Measurements from ENCODE around the gene ZNF575. TPM values are rescaled to one million over a fixed set of nuclear protein-coding genes. Genes with fewer than 3 reads are reported as not detected.
A peak's percentile ranks its signal among the peaks of the same experiment; 100 is the strongest.

Gene ZNF575
- total RNA-seq, 2 experiments from 2014 or later: 3.4 to 4.3 TPM

GRCh38 chr19:43554317-43554895 lies 21.4 kb downstream of the ZNF575 start:
- no peak for DNase-seq
- ChIA-PET POLR2A (interaction anchor here (0.8 to 1.7 kb wide), 4 partner anchors 18 to 116 kb away, joined by 3 to 9 read pairs (median 5); partner anchors contain the start of genes PLAUR and ZNF575), CTCF (interaction anchor here (0.6 to 6.8 kb wide), 32 partner anchors 9 to 255 kb away, joined by 3 to 88 read pairs (median 5); partner anchors contain the start of genes IRGQ, PINLYP, XRCC1 and ZNF575)
- peaks cover 13% of the 10 kb centered on the region for H3K36me3 Mint-ChIP-seq (ENCODE audit: low read depth)
- H3K27ac Mint-ChIP-seq: peak overlapping the region; percentile 13
- no peaks in the 10 kb centered on the region for H3K27me3 Mint-ChIP-seq
- H3K4me3 Mint-ChIP-seq: no peak overlapping the region
- no peaks in the 10 kb centered on the region for H3K9me3 Mint-ChIP-seq (ENCODE audit: low read depth)
- H3K4me1 Mint-ChIP-seq: peaks cover 12% of the 10 kb centered on the region
- intact Hi-C loops (cut with DNase I, micrococcal nuclease): loop anchor here in 1 of 2 experiments (10.0 kb wide), 1 partner anchor 250 kb away; the partner anchor contains the start of gene LYPD5
- ATAC-seq: no peak

DNA sequence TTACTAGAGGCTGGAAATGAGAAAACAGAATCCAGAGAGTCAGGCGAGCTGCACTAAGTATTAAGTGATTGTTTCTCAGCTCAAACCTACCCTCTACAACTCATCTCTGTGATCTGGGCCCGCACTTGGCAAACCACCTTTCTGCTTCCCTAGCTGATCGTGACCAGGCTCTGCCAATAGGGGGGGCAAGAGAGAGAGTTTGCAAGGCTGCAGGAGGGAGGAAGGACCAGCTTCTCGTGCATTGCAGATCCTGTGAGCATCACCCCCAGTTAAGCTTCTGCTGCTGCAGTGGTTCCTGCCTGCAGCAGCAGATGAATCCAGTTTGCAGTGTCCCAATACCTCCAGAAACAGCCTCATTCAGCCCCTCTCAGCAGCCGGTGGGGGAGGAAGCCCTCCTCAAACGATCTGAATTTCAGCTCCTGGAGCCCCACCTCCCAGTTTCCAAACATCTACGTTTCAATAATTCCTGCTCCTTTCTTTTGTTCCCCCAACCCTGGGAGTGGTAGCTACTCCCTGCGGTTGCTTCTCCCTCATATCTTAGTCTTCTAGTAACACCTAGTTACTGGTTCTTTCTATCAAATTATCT lies 22.3 kb downstream of the ZNF575 start:
- POLR2A ChIA-PET: interaction anchor here (0.7 to 1.7 kb wide), 5 partner anchors 19 to 115 kb away, joined by 3 to 9 read pairs (median 4); partner anchors contain the start of genes PLAUR and ZNF575
- H3K27me3 Mint-ChIP-seq: no peaks in the 10 kb centered on the region
- DNase-seq (peak; percentile 90), ATAC-seq (peak; percentile 98)
- H3K27ac Mint-ChIP-seq: peak overlapping the region; percentile 13
- CTCF ChIA-PET: interaction anchor here (0.6 to 6.8 kb wide), 47 partner anchors 9 to 517 kb away, joined by 3 to 88 read pairs (median 4); partner anchors contain the start of genes IRGQ, PINLYP, XRCC1 and ZNF575
- no peaks in the 10 kb centered on the region for H3K9me3 Mint-ChIP-seq (ENCODE audit: low read depth)
- peaks cover 14% of the 10 kb centered on the region for H3K4me1 Mint-ChIP-seq
- H3K36me3 Mint-ChIP-seq (ENCODE audit: low read depth): peaks cover 12% of the 10 kb centered on the region
- intact Hi-C loops (cut with DNase I, micrococcal nuclease): loop anchor here (1.0 to 10.0 kb wide), 3 partner anchors 39 to 250 kb away; partner anchors contain the start of gene LYPD5 (in 1 of the 2)
- H3K4me3 Mint-ChIP-seq: no peak overlapping the region

DNA sequence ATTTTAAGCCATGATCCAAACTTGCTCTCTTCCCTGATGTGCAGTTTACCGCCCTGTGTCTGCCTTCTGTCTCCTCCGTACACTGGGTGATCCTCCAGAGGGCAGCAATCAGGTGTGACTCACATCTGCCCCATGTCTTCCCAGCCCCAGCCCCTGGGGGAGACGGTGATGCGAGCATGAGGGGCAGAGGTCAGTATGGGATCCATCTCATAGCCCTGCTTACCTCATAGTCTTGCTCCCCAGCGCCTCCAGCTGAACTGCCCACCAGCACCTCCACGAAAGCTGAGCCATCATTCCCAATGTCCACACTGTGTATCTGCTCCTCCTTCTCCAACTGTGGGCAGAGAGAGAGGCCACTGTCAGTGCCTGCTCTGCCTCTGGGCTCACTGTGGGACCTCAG lies 27.7 kb downstream of the ZNF575 start:
- intact Hi-C loops (cut with DNase I, micrococcal nuclease): no loop called here
- DNase-seq (peak; percentile 50), ATAC-seq (no peak)
- H3K4me1 Mint-ChIP-seq: peaks cover 49% of the 10 kb centered on the region
- H3K9me3 Mint-ChIP-seq (ENCODE audit: low read depth): no peaks in the 10 kb centered on the region
- peak overlapping the region; percentile 94 for H3K27ac Mint-ChIP-seq
- H3K27me3 Mint-ChIP-seq: no peaks in the 10 kb centered on the region
- ChIA-PET POLR2A (no interaction called here), CTCF (interaction anchor here (0.8 to 3.0 kb wide), 4 partner anchors 10 to 114 kb away, joined by 3 to 11 read pairs (median 4); no protein-coding TSS in a partner anchor)
- H3K36me3 Mint-ChIP-seq (ENCODE audit: low read depth): peaks cover 31% of the 10 kb centered on the region
- no peak overlapping the region for H3K4me3 Mint-ChIP-seq

- H3K4me3 Mint-ChIP-seq: no peak overlapping the region
- ChIA-PET POLR2A (interaction anchor here (0.6 kb wide), 2 partner anchors 17 to 30 kb away, joined by 3 to 4 read pairs; no protein-coding TSS in a partner anchor), CTCF (interaction anchor here (0.8 to 3.0 kb wide), 5 partner anchors 10 to 114 kb away, joined by 3 to 11 read pairs (median 4); no protein-coding TSS in a partner anchor)
- no peaks in the 10 kb centered on the region for H3K27me3 Mint-ChIP-seq
- intact Hi-C loops (cut with DNase I, micrococcal nuclease): no loop called here
- H3K27ac Mint-ChIP-seq: peak overlapping the region; percentile 94
- peaks cover 47% of the 10 kb centered on the region for H3K4me1 Mint-ChIP-seq
- peaks cover 31% of the 10 kb centered on the region for H3K36me3 Mint-ChIP-seq (ENCODE audit: low read depth)
- ATAC-seq: no peak
- H3K9me3 Mint-ChIP-seq (ENCODE audit: low read depth): no peaks in the 10 kb centered on the region
- DNase-seq: no peak
These were observed 28.4 kb downstream of the ZNF575 start for GRCh38 chr19:43561139-43561970.

GRCh38 chr19:43562226-43562697 lies 29.3 kb downstream of the ZNF575 start:
- intact Hi-C loops (cut with DNase I, micrococcal nuclease): loop anchor here (1.0 to 2.0 kb wide), 4 partner anchors 13 to 35 kb away; partner anchors contain the start of genes ETHE1 (in 2 of the 2), IRGQ (in 1 of the 2), PINLYP (in 1 of the 2) and XRCC1 (in 1 of the 2)
- Mint-ChIP-seq H3K27ac (peak overlapping the region; percentile 94), H3K4me3 (no peak overlapping the region), H3K27me3 (no peaks in the 10 kb centered on the region), H3K9me3 (ENCODE audit: low read depth) (no peaks in the 10 kb centered on the region), H3K4me1 (peaks cover 47% of the 10 kb centered on the region), H3K36me3 (ENCODE audit: low read depth) (peaks cover 31% of the 10 kb centered on the region)
- no peak for DNase-seq
- ATAC-seq: peak; percentile 8
- ChIA-PET CTCF (interaction anchor here (0.7 to 1.2 kb wide), 2 partner anchors 31 to 43 kb away, joined by 3 to 4 read pairs; no protein-coding TSS in a partner anchor), POLR2A (interaction anchor here (0.6 to 1.0 kb wide), 2 partner anchors 30 to 33 kb away, joined by 3 to 4 read pairs; partner anchors contain the start of gene IRGQ)

DNA sequence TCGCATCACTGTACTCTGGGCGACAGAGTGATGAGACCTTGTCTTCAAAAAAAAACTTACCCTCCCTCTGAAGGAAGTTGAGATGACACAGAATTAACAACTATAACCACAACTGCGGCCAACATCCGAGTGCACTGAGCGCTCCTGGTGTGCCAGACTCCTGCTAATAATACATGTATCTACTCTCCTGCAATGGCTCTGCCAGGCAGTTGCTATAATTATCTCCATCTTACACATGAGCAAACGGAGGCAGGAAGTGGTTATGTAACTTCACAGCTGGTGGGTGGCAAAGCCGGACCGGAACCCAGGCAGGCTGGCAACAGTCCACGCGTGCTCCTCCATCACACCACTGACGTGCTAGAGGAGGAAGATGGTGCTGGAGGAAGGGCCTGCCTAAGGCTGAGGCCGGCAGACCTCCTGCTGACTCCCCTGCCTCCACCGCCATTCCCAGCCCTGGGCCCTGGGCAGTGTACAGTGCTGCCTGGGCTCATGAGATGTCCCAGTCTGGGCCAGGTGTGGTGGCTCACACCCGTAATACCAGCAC lies 29.8 kb downstream of the ZNF575 start:
- Mint-ChIP-seq H3K36me3 (ENCODE audit: low read depth) (peaks cover 27% of the 10 kb centered on the region), H3K27me3 (no peaks in the 10 kb centered on the region), H3K4me3 (no peak overlapping the region), H3K4me1 (peaks cover 46% of the 10 kb centered on the region), H3K27ac (peak overlapping the region; percentile 94), H3K9me3 (ENCODE audit: low read depth) (no peaks in the 10 kb centered on the region)
- ATAC-seq (peak; percentile 90), DNase-seq (peak; percentile 82)
- POLR2A ChIA-PET: interaction anchor here (1.0 kb wide), 1 partner anchor 33 kb away, joined by 4 read pairs; the partner anchor contains the start of gene IRGQ
- intact Hi-C loops (cut with DNase I, micrococcal nuclease): loop anchor here (1.0 to 2.0 kb wide), 4 partner anchors 13 to 36 kb away; partner anchors contain the start of genes ETHE1 (in 2 of the 2), IRGQ (in 1 of the 2), PINLYP (in 1 of the 2) and XRCC1 (in 1 of the 2)
- CTCF ChIA-PET: interaction anchor here (0.7 to 1.5 kb wide), 2 partner anchors 32 kb away, joined by 3 to 4 read pairs; no protein-coding TSS in a partner anchor

GRCh38 chr19:43563816-43564457 lies 30.9 kb downstream of the ZNF575 start:
- H3K4me1 Mint-ChIP-seq: peaks cover 46% of the 10 kb centered on the region
- CTCF ChIA-PET: interaction anchor here (1.2 to 1.5 kb wide), 2 partner anchors 9 to 31 kb away, joined by 4 read pairs; no protein-coding TSS in a partner anchor

GRCh38 chr19:43564800-43565199 lies 31.8 kb downstream of the ZNF575 start:
- ATAC-seq: no peak
- Mint-ChIP-seq H3K27me3 (no peaks in the 10 kb centered on the region), H3K27ac (peak overlapping the region; percentile 53), H3K9me3 (ENCODE audit: low read depth) (no peaks in the 10 kb centered on the region), H3K4me1 (peaks cover 44% of the 10 kb centered on the region), H3K4me3 (no peak overlapping the region), H3K36me3 (ENCODE audit: low read depth) (peaks cover 27% of the 10 kb centered on the region)
- ChIA-PET CTCF (interaction anchor here (1.0 to 1.7 kb wide), 3 partner anchors 9 to 30 kb away, joined by 3 to 9 read pairs (median 6); partner anchors contain the start of gene IRGQ), POLR2A (interaction anchor here (0.6 to 1.5 kb wide), 3 partner anchors 16 to 76 kb away, joined by 3 to 9 read pairs (median 6); partner anchors contain the start of gene IRGQ)
- intact Hi-C loops (cut with DNase I, micrococcal nuclease): no loop called here
- no peak for DNase-seq

More at GRCh38 chr19:43563816-43564457, 30.9 kb downstream of the ZNF575 start:
- no peaks in the 10 kb centered on the region for H3K27me3 Mint-ChIP-seq
- DNase-seq (no peak), ATAC-seq (no peak)
- intact Hi-C loops (cut with DNase I, micrococcal nuclease): loop anchor here in 1 of 2 experiments (2.0 kb wide), 1 partner anchor 37 kb away; the partner anchor contains the start of gene ETHE1
- POLR2A ChIA-PET: interaction anchor here (1.5 kb wide), 1 partner anchor 32 kb away, joined by 9 read pairs; the partner anchor contains the start of gene IRGQ
- H3K36me3 Mint-ChIP-seq (ENCODE audit: low read depth): peaks cover 27% of the 10 kb centered on the region
- no peak overlapping the region for H3K4me3 Mint-ChIP-seq
- H3K9me3 Mint-ChIP-seq (ENCODE audit: low read depth): no peaks in the 10 kb centered on the region
- peak overlapping the region; percentile 94 for H3K27ac Mint-ChIP-seq

GRCh38 chr19:43569657-43570056 lies 36.7 kb downstream of the ZNF575 start:
- POLR2A ChIA-PET: no interaction called here
- intact Hi-C loops (cut with DNase I, micrococcal nuclease): no loop called here
- H3K27ac Mint-ChIP-seq: no peak overlapping the region
- H3K9me3 Mint-ChIP-seq (ENCODE audit: low read depth): no peaks in the 10 kb centered on the region
- H3K36me3 Mint-ChIP-seq (ENCODE audit: low read depth): peaks cover 4% of the 10 kb centered on the region
- DNase-seq (no peak), ATAC-seq (no peak)
- CTCF ChIA-PET: interaction anchor here (1.4 to 2.6 kb wide), 2 partner anchors 14 to 37 kb away, joined by 3 to 18 read pairs; no protein-coding TSS in a partner anchor
- H3K4me3 Mint-ChIP-seq: no peak overlapping the region
- H3K27me3 Mint-ChIP-seq: no peaks in the 10 kb centered on the region
- peaks cover 25% of the 10 kb centered on the region for H3K4me1 Mint-ChIP-seq

All from activated CD4-positive, alpha-beta T cell treated with anti-CD3 and anti-CD28 coated beads for 36 hours (primary cell).